Keratinocyte (primary cell): ENCODE measurements around the gene SMIM45.
A peak's percentile ranks its signal among the peaks of the same experiment; 100 is the strongest.

ENCODE experiments used
- DNase-seq: peaks from one replicate; pipeline ENCODE4 v3.0.0-alpha.2; 2011; ENCODE audit warnings: low read depth, missing footprints, low spot score
- FAIRE-seq: peaks from 2 replicates; lab custom pipeline; 2011; peaks lifted over from hg19 to GRCh38; lab: Jason Lieb, UNC
- H2AFZ ChIP-seq: 2 replicates; pipeline ENCODE4 v1.6.0; 2012; ENCODE audit warnings: low read length, control low read depth, inconsistent platforms; ENCODE audit not compliant: control insufficient read depth
- H3K27ac ChIP-seq: 2 replicates; pipeline ENCODE4 v1.5.1; 2011; ENCODE audit warnings: low read length; ENCODE audit not compliant: control insufficient read depth, insufficient read depth
- H3K27me3 ChIP-seq: 3 replicates; pipeline ENCODE4 v1.6.0; 2011; ENCODE audit warnings: low read length; ENCODE audit not compliant: control insufficient read depth, insufficient read depth; ENCODE audit errors: extremely low read depth
- H3K36me3 ChIP-seq, 2 experiments: 2 replicates in 1 of 2; 3 replicates in 1 of 2; pipeline ENCODE4 v1.5.1; 2011; ENCODE audit warnings: low read length in 2 of 2, mild to moderate bottlenecking in 1 of 2; ENCODE audit not compliant: control insufficient read depth in 2 of 2, insufficient read depth in 2 of 2; ENCODE audit errors: extremely low read depth in 1 of 2
- H3K4me1 ChIP-seq: 3 replicates; pipeline ENCODE4 v1.5.1; 2011; ENCODE audit warnings: low read length; ENCODE audit not compliant: control insufficient read depth, insufficient read depth; ENCODE audit errors: extremely low read depth
- H3K4me2 ChIP-seq: 3 replicates; pipeline ENCODE4 v1.6.0; 2011; ENCODE audit warnings: low read depth, low read length; ENCODE audit not compliant: control insufficient read depth, insufficient read depth; ENCODE audit errors: extremely low read depth
- H3K4me3 ChIP-seq, 3 experiments: fragments of 200-600 bp in 1 of 3; sonication (generic) in 1 of 3; 2 replicates in 2 of 3; 3 replicates in 1 of 3; pipeline ENCODE4 v1.5.1; 2011 to 2016; ENCODE audit warnings: low read length in 3 of 3, mild to moderate bottlenecking in 3 of 3, control low read depth in 2 of 3, inconsistent platforms in 1 of 3, low read depth in 1 of 3, mixed read lengths in 1 of 3, mixed run types in 1 of 3, moderate library complexity in 1 of 3; ENCODE audit not compliant: control insufficient read depth in 2 of 3, insufficient read depth in 2 of 3; ENCODE audit errors: extremely low read depth in 1 of 3
- H3K79me2 ChIP-seq: 2 replicates; pipeline ENCODE4 v1.6.0; 2012; ENCODE audit warnings: low read length; ENCODE audit not compliant: control insufficient read depth, insufficient read depth
- H3K9ac ChIP-seq: 3 replicates; pipeline ENCODE4 v1.6.0; 2011; ENCODE audit warnings: low read length; ENCODE audit not compliant: control insufficient read depth, insufficient read depth; ENCODE audit errors: extremely low read depth
- H3K9me1 ChIP-seq: 3 replicates; pipeline ENCODE4 v1.6.0; 2011; ENCODE audit warnings: low read length; ENCODE audit not compliant: control insufficient read depth, insufficient read depth; ENCODE audit errors: extremely low read depth
- H3K9me3 ChIP-seq: 2 replicates; pipeline ENCODE4 v1.5.1; 2012; ENCODE audit warnings: low read depth, low read length; ENCODE audit not compliant: control insufficient read depth
- H4K20me1 ChIP-seq: 3 replicates; pipeline ENCODE4 v1.6.0; 2011; ENCODE audit warnings: low read length; ENCODE audit not compliant: control insufficient read depth, insufficient read depth; ENCODE audit errors: extremely low read depth
- CTCF ChIP-seq, 3 experiments: IDR thresholded peaks in 1 of 3; conservative IDR thresholded peaks in 1 of 3; optimal IDR thresholded peaks in 1 of 3; 2 replicates in 2 of 3; 3 replicates in 1 of 3; pipeline versions ENCODE3 to v1.5.1; 2011; ENCODE audit warnings: low read length in 3 of 3, mild to moderate bottlenecking in 3 of 3, moderate library complexity in 2 of 3, control low read depth in 1 of 3, inconsistent platforms in 1 of 3; ENCODE audit not compliant: insufficient read depth in 2 of 3; ENCODE audit errors: extremely low read depth in 1 of 3
- EZH2 ChIP-seq: IDR thresholded peaks from one replicate; pipeline ENCODE4 v1.6.1; 2012; ENCODE audit warnings: inconsistent platforms, mild to moderate bottlenecking, low read length, moderate library complexity
- dilution Hi-C: fragments of 300-500 bp; cut with MboI; formaldehyde crosslinking; loops from one replicate; pipeline ENCODE4 v1.7.0; 2020; ENCODE audit warnings: low sequenced_read_pairs; ENCODE audit not compliant: extremely low pct_ligation_motif_present

SMIM45 gene

GRCh38 chr22:41952713-41953112, 763 bp downstream of the SMIM45 start:
- H4K20me1 ChIP-seq: no peaks in the 10 kb centered on the region
- H3K9me3 ChIP-seq: no peaks in the 10 kb centered on the region
- H3K79me2 ChIP-seq: no peaks in the 10 kb centered on the region
- dilution Hi-C loops: no loop called here
- TF ChIP-seq CTCF (optimal IDR thresholded peaks at IDR 0.05 in 1 of 3, IDR thresholded peaks at IDR 0.05 in 1 of 3, conservative IDR thresholded peaks at IDR 0.05 in 1 of 3; ENCODE audit: extremely low read depth in 1 of 3, insufficient read depth in 2 of 3, low read length in 3 of 3) (no peak), EZH2 (no peak)
- DNase-seq: no peak
- H3K9me1 ChIP-seq: no peaks in the 10 kb centered on the region
- no peak overlapping the region for H3K9ac ChIP-seq
- no peak for FAIRE-seq
- H3K4me2 ChIP-seq: no peak overlapping the region
- no peak overlapping the region for H2AFZ ChIP-seq
- H3K27me3 ChIP-seq: no peaks in the 10 kb centered on the region
- H3K36me3 ChIP-seq: no peaks in the 10 kb centered on the region
- no peak overlapping the region for H3K27ac ChIP-seq
- no peak overlapping the region for H3K4me3 ChIP-seq
- no peaks in the 10 kb centered on the region for H3K4me1 ChIP-seq

- no peaks in the 10 kb centered on the region for H3K27me3 ChIP-seq
- no peaks in the 10 kb centered on the region for H3K36me3 ChIP-seq
- no peak overlapping the region for H3K4me2 ChIP-seq
- H3K4me1 ChIP-seq: no peaks in the 10 kb centered on the region
- dilution Hi-C loops: no loop called here
- H3K4me3 ChIP-seq: no peak overlapping the region
- no peak overlapping the region for H3K27ac ChIP-seq
- no peak for TF ChIP-seq CTCF (optimal IDR thresholded peaks at IDR 0.05 in 1 of 3, IDR thresholded peaks at IDR 0.05 in 1 of 3, conservative IDR thresholded peaks at IDR 0.05 in 1 of 3; ENCODE audit: extremely low read depth in 1 of 3, insufficient read depth in 2 of 3, low read length in 3 of 3)
- TF ChIP-seq EZH2: no peak
- H3K9ac ChIP-seq: no peak overlapping the region
- H4K20me1 ChIP-seq: no peaks in the 10 kb centered on the region
- no peaks in the 10 kb centered on the region for H3K79me2 ChIP-seq
- H3K9me1 ChIP-seq: no peaks in the 10 kb centered on the region
- no peak for FAIRE-seq
- peak overlapping the region; percentile 15 for H2AFZ ChIP-seq
- no peaks in the 10 kb centered on the region for H3K9me3 ChIP-seq
- no peak for DNase-seq
Observed at GRCh38 chr22:41957941-41958556, 6.1 kb downstream of the SMIM45 start.
